ENCODE results near the gene WFDC2. TPM values are rescaled to one million over a fixed set of nuclear protein-coding genes. Genes with fewer than 3 reads are reported as not detected.

WFDC2 gene
- not detected in 2 replicates for total RNA-seq

GRCh38 chr20:45469336-45470261 lies at the start of gene WFDC2:
TSS of gene WFDC2 (plus strand) at chr20:45469753. CDS start at chr20:45469782, 29 bp downstream.

GRCh38 chr20:45515147-45515913 lies 45.8 kb downstream of the WFDC2 start, which contains the start of gene SPINT3:
TSS of gene SPINT3 (minus strand) at chr20:45515622. CDS start at chr20:45515608, 14 bp downstream.

Other genes with a start within 250 kb of the WFDC2 start
- not detected in 2 replicates for gene SEMG2, start 248.4 kb upstream of the WFDC2 start, total RNA-seq
- 1.7 and 19.5 TPM in 2 replicates for gene SLPI, start 215.2 kb upstream of the WFDC2 start, total RNA-seq
- not detected in 2 replicates for gene RBPJL, start 162.9 kb upstream of the WFDC2 start, total RNA-seq
- gene MATN4, start 161.5 kb upstream of the WFDC2 start, total RNA-seq = 1.6 TPM in 1 of 2 replicates, not detected in the other
- 45.2 and 48.1 TPM in 2 replicates for gene SDC4, start 121.3 kb upstream of the WFDC2 start, total RNA-seq
- gene SYS1, start 106.6 kb upstream of the WFDC2 start, total RNA-seq = 22.4 and 23.6 TPM in 2 replicates
- gene TP53TG5, start 91.4 kb upstream of the WFDC2 start, total RNA-seq = not detected in 2 replicates
- gene DBNDD2, start 61.5 kb upstream of the WFDC2 start, total RNA-seq = 2.0 and 12.3 TPM in 2 replicates
- gene PIGT, start 53.6 kb upstream of the WFDC2 start, total RNA-seq = 87.8 and 96.4 TPM in 2 replicates
- gene SPINT3, start 45.9 kb downstream of the WFDC2 start, total RNA-seq = not detected in 2 replicates
- gene WFDC6, start 69.7 kb downstream of the WFDC2 start, total RNA-seq = not detected in 2 replicates
- not detected in 2 replicates for gene EPPIN, start 77.6 kb downstream of the WFDC2 start, total RNA-seq
- gene WFDC8, start 109.5 kb downstream of the WFDC2 start, total RNA-seq = not detected in 2 replicates
- gene WFDC10A, start 160.0 kb downstream of the WFDC2 start, total RNA-seq = not detected in 2 replicates
- not detected in 2 replicates for gene WFDC9, start 161.5 kb downstream of the WFDC2 start, total RNA-seq
- not detected in 2 replicates for gene WFDC11, start 200.5 kb downstream of the WFDC2 start, total RNA-seq
- not detected in 2 replicates for gene WFDC13, start 232.3 kb downstream of the WFDC2 start, total RNA-seq
- not detected in 2 replicates for gene WFDC10B, start 235.3 kb downstream of the WFDC2 start, total RNA-seq

All from pericardium fibroblast (primary cell).